K562 (cell line): ENCODE results near the gene MDFIC. TPM values are rescaled to one million over a fixed set of nuclear protein-coding genes. Genes with fewer than 3 reads are reported as not detected.

Source experiments
- ATAC-seq: fragments of 200-7000 bp; cut with Tn5 transposase; 3 replicates; pipeline ENCODE4 v1.9.1; 2020; ENCODE audit warnings: moderate library complexity
- BruUV-seq: library from RNA; stranded (reverse); fragments of 400-500 nt; replicated peaks from 2 replicates; lab custom pipeline; 2021; lab: Mats Ljungman, UMichigan
- CTCF ChIA-PET: fragments of 300-600 bp; formaldehyde crosslinking; extraction: SDS; loops from one replicate; lab custom pipeline; 2021; ENCODE audit warnings: low intra/inter-chr PET ratio; lab: Yijun Ruan, JAX
- POLR2A ChIA-PET: fragments of 300-600, 350-650 bp; sonication (Branson Sonifier 250); formaldehyde crosslinking; extraction: SDS; loops from one replicate; lab custom pipeline; 2021; ENCODE audit warnings: antibody characterized with exemption, inconsistent platforms; lab: Yijun Ruan, JAX
- DNase-seq, 4 experiments: peaks; one replicate each; pipeline versions ENCODE4 v3.0.0 to v3.0.0-alpha.2; 2011 to 2018; ENCODE audit warnings: low spot score in 3 of 4, mixed read lengths in 3 of 4; ENCODE audit errors: extremely low read depth in 1 of 4
- FAIRE-seq: peaks from 2 replicates; lab custom pipeline; 2011; peaks lifted over from hg19 to GRCh38; lab: Jason Lieb, UNC
- H2AFZ ChIP-seq: 2 replicates; pipeline ENCODE4 v1.6.0; 2011; ENCODE audit warnings: low read depth, low read length, control low read depth, inconsistent platforms
- H3K27ac ChIP-seq: fragments of 200-600 bp; 3 replicates; pipeline ENCODE4 v1.8.0; 2011; ENCODE audit warnings: low read depth, mild to moderate bottlenecking, control low read depth, inconsistent platforms, low read length, moderate library complexity, mixed read lengths; ENCODE audit errors: extremely low read depth
- H3K27me3 ChIP-seq, 2 experiments: fragments of 300-600 bp in 1 of 2; 2 replicates in 1 of 2; 3 replicates in 1 of 2; pipeline versions ENCODE4 v1.6.0 to v1.8.0; 2011; ENCODE audit warnings: inconsistent platforms in 2 of 2, low read length in 2 of 2, mild to moderate bottlenecking in 1 of 2, mixed read lengths in 1 of 2, moderate library complexity in 1 of 2; ENCODE audit not compliant: control insufficient read depth in 2 of 2, insufficient read depth in 2 of 2
- H3K36me3 ChIP-seq: fragments of 300-600 bp; 3 replicates; pipeline ENCODE4 v1.8.0; 2011; ENCODE audit warnings: mild to moderate bottlenecking, low read length, inconsistent platforms; ENCODE audit not compliant: control insufficient read depth, insufficient read depth
- H3K4me1 ChIP-seq, 2 experiments: fragments of 200-600 bp in 1 of 2; replicated peaks in 1 of 2; 2 replicates in 1 of 2; 3 replicates in 1 of 2; pipeline versions ENCODE4 v1.5.1 to v1.8.0; 2011; ENCODE audit warnings: inconsistent platforms in 2 of 2, low read length in 2 of 2, mild to moderate bottlenecking in 1 of 2, mixed read lengths in 1 of 2, moderate library complexity in 1 of 2; ENCODE audit not compliant: control insufficient read depth in 2 of 2, insufficient read depth in 2 of 2
- H3K4me2 ChIP-seq: 2 replicates; pipeline ENCODE4 v1.6.1; 2011; ENCODE audit warnings: low read length, control low read depth, inconsistent platforms, mixed read lengths; ENCODE audit not compliant: insufficient read depth
- H3K4me3 ChIP-seq: fragments of 200-600 bp; sonication (generic), shearing (Covaris generic); 2 replicates; pipeline ENCODE4 v1.5.1; 2016; ENCODE audit warnings: control low read depth, inconsistent platforms
- H3K79me2 ChIP-seq: fragments of 200-600 bp; 3 replicates; pipeline ENCODE4 v1.8.0; 2011; ENCODE audit warnings: low read length, inconsistent platforms; ENCODE audit not compliant: control insufficient read depth, insufficient read depth
- H3K9ac ChIP-seq, 2 experiments: 2 replicates each; pipeline versions ENCODE4 v1.6.0 to v1.6.1; 2011; ENCODE audit warnings: low read depth in 2 of 2, low read length in 2 of 2, control low read depth in 1 of 2, inconsistent platforms in 1 of 2, mild to moderate bottlenecking in 1 of 2, mixed read lengths in 1 of 2; ENCODE audit not compliant: insufficient read depth in 1 of 2
- H3K9me1 ChIP-seq: one replicate; pipeline ENCODE4 v1.6.0; 2011; ENCODE audit warnings: inconsistent platforms, mild to moderate bottlenecking, low read length, moderate library complexity; ENCODE audit not compliant: control insufficient read depth, insufficient read depth
- H3K9me3 ChIP-seq: replicated peaks from 2 replicates; pipeline ENCODE4 v1.5.1; 2011; ENCODE audit warnings: low read depth, low read length, inconsistent platforms; ENCODE audit not compliant: control insufficient read depth, insufficient read depth
- H4K20me1 ChIP-seq: replicated peaks from 2 replicates; pipeline ENCODE4 v1.6.1; 2011; ENCODE audit warnings: low read length, inconsistent platforms, mixed read lengths; ENCODE audit not compliant: control insufficient read depth, insufficient read depth
- EGR1 ChIP-seq: fragments of 450-650 bp; conservative IDR thresholded peaks from 2 replicates; pipeline ENCODE4 v1.6.1; 2017; ENCODE audit warnings: mild to moderate bottlenecking
- FOXP1 ChIP-seq: sonication (generic); formaldehyde crosslinking; IDR thresholded peaks from 2 replicates; pipeline ENCODE4 v1.8.0; 2022; ENCODE audit warnings: mild to moderate bottlenecking, missing genetic modification reagents
- HES1 ChIP-seq: fragments of 450-650 bp; IDR thresholded peaks from 2 replicates; pipeline ENCODE4 v1.6.1; 2016; ENCODE audit warnings: low read depth, mild to moderate bottlenecking, moderate library complexity
- ILK ChIP-seq: fragments of 450-650 bp; IDR thresholded peaks from 2 replicates; pipeline ENCODE4 v1.6.1; 2016; ENCODE audit warnings: missing genetic modification characterization, low read depth, mild to moderate bottlenecking, missing compliant biosample characterization, moderate library complexity, borderline replicate concordance
- MYC ChIP-seq, 2 experiments: fragments of 250-450 bp in 1 of 2; sonication (Bioruptor Pico) in 1 of 2; IDR thresholded peaks; 2 replicates each; pipeline versions ENCODE4 v1.5.1 to v1.6.1; 2012 to 2021; ENCODE audit warnings: low read depth in 2 of 2, borderline replicate concordance in 1 of 2, improper control_type of control experiment in 1 of 2, low read length in 1 of 2, mild to moderate bottlenecking in 1 of 2, moderate library complexity in 1 of 2
- POLR2A ChIP-seq: fragments of 450-650 bp; conservative IDR thresholded peaks from 2 replicates; pipeline ENCODE4 v1.6.1; 2016
- SAP30 ChIP-seq: fragments of 200-600 bp; sonication (generic); IDR thresholded peaks from 2 replicates; pipeline ENCODE4 v1.6.1; 2012; ENCODE audit warnings: borderline replicate concordance, low read depth, mild to moderate bottlenecking, moderate library complexity, low read length, control low read depth, inconsistent platforms; ENCODE audit not compliant: insufficient read depth, poor library complexity, severe bottlenecking
- TEAD2 ChIP-seq: fragments of 450-650 bp; IDR thresholded peaks from 2 replicates; pipeline ENCODE4 v1.6.1; 2016; ENCODE audit warnings: missing genetic modification characterization, control low read depth, missing compliant biosample characterization
- ZNF830 ChIP-seq: fragments of 250-450 bp; sonication (Bioruptor Pico); IDR thresholded peaks from 2 replicates; pipeline ENCODE4 v1.5.0; 2021; ENCODE audit warnings: mild to moderate bottlenecking
- WGBS: fragments of 100-300 bp; shearing (Covaris generic); methylation state at CpG from one replicate; pipeline ENCODE4 v1.1.6; 2016; ENCODE audit warnings: low coverage, mixed read lengths; ENCODE audit not compliant: insufficient coverage; ENCODE audit errors: missing lambda C conversion rate; 5-methylcytosine and 5-hydroxymethylcytosine counted together
- in situ Hi-C: fragments of 300-500 bp; cut with MboI; formaldehyde crosslinking; loops from 4 replicates; pipeline ENCODE4 v1.15.0; 2018; ENCODE audit warnings: inconsistent platforms, mixed read lengths
- intact Hi-C: fragments of 100-400 bp; cut with micrococcal nuclease; formaldehyde crosslinking; loops from 2 replicates; pipeline ENCODE4 v1.14.2; 2022
- polyA plus RNA-seq, 8 experiments: library from polyadenylated mRNA; depleted of rRNA in 4 of 8; stranded (reverse) in 5 of 8; unstranded in 3 of 8; fragments of >200 nt; fragmentation: Nextera tagmentation in 2 of 8; fragmentation: Illumina TruSeq in 1 of 8; extraction: Ambion mirVana in 2 of 8; extraction: Trizol in 1 of 8; gene quantifications; 2 replicates each; pipeline versions ENCODE4 v1.2.1 to v1.2.3, GENCODE V29; 2011 to 2014; ENCODE audit warnings: inconsistent platforms in 1 of 8, missing spikeins in 1 of 8
- total RNA-seq, 7 experiments: library from RNA; depleted of rRNA in 6 of 7; stranded (reverse); fragments of >200 nt in 6 of 7; fragmentation: Illumina TruSeq in 2 of 7; extraction: Trizol in 2 of 7; gene quantifications; 2 replicates each; pipeline versions ENCODE4 v1.2.1 to v1.2.3, GENCODE V29; 2011 to 2021; ENCODE audit warnings: low replicate concordance in 1 of 7
- TF ChIP-seq, protein P1 (sequence below): fragments of 250-450 bp; sonication (Bioruptor Pico); IDR thresholded peaks from 2 replicates; pipeline ENCODE4 v1.5.0; 2021; ENCODE audit warnings: mild to moderate bottlenecking, borderline replicate concordance
- TF ChIP-seq, protein P2 (sequence below): sonication (generic); formaldehyde crosslinking; IDR thresholded peaks from 2 replicates; pipeline ENCODE4 v1.9.0; 2022; ENCODE audit warnings: mild to moderate bottlenecking, missing genetic modification reagents
- TF ChIP-seq, protein P3 (sequence below): IDR thresholded peaks from 3 replicates; pipeline ENCODE4 v1.6.1; 2011; ENCODE audit warnings: borderline replicate concordance, mild to moderate bottlenecking, moderate library complexity; ENCODE audit not compliant: insufficient read length; ENCODE audit errors: extremely low read depth

Gene MDFIC
- total and polyA plus RNA-seq, 9 of the 15 experiments (the other 6 are each of a cell fraction or from before 2014, with no cell fraction given) = 0.13 to 0.24 TPM; not detected in 7

DNA sequence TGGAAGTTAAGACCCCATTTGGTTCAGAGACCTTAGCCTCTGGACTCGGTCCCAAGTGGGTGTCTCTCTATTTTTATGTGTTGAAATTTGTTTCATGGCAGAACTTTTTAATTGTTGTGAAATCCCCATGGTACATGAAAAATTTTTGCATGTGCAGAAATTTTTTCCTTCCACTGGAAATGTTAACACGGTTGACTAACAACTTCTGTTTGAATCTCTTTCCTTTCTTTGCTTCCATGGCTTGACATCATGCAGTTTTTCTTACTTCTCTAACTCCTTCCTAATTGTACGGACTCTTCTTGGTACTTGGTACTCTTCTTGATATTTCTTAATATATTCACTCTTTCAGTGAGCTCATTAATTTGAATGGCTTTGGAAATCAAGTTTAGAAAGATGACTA is 18.3 kb downstream of the MDFIC start:
- in situ Hi-C loops = no loop called here
- Histone ChIP-seq H4K20me1 (no peaks in the 10 kb centered on the region), H3K4me1 (no peaks in the 10 kb centered on the region), H3K9ac (no peak overlapping the region), H3K27ac (no peak overlapping the region), H2AFZ (no peak overlapping the region), H3K36me3 (no peaks in the 10 kb centered on the region), H3K79me2 (no peaks in the 10 kb centered on the region), H3K9me1 (no peaks in the 10 kb centered on the region), H3K4me2 (no peak overlapping the region), H3K4me3 (no peak overlapping the region), H3K27me3 (no peaks in the 10 kb centered on the region), H3K9me3 (no peaks in the 10 kb centered on the region; the same call in 1 of the 2 replicates)
- FAIRE-seq = no peak
- BruUV-seq = no TSS peak
- TF ChIP-seq, protein P1, sequence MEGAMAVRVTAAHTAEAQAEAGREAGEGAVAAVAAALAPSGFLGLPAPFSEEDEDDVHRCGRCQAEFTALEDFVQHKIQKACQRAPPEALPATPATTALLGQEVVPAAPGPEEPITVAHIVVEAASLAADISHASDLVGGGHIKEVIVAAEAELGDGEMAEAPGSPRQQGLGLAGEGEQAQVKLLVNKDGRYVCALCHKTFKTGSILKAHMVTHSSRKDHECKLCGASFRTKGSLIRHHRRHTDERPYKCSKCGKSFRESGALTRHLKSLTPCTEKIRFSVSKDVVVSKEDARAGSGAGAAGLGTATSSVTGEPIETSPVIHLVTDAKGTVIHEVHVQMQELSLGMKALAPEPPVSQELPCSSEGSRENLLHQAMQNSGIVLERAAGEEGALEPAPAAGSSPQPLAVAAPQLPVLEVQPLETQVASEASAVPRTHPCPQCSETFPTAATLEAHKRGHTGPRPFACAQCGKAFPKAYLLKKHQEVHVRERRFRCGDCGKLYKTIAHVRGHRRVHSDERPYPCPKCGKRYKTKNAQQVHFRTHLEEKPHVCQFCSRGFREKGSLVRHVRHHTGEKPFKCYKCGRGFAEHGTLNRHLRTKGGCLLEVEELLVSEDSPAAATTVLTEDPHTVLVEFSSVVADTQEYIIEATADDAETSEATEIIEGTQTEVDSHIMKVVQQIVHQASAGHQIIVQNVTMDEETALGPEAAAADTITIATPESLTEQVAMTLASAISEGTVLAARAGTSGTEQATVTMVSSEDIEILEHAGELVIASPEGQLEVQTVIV = no peak
- TF ChIP-seq ILK (tag) = no peak
- TF ChIP-seq TEAD2 (tag) = no peak
- no peak for TF ChIP-seq EGR1
- TF ChIP-seq MYC (IDR thresholded peaks at IDR 0.05; ENCODE audit: low read depth, low read length) = no peak
- no peak for TF ChIP-seq MYC (CRISPR knock-in tag; IDR thresholded peaks at IDR 0.05; ENCODE audit: borderline replicate concordance, low read depth)
- TF ChIP-seq, protein P2, sequence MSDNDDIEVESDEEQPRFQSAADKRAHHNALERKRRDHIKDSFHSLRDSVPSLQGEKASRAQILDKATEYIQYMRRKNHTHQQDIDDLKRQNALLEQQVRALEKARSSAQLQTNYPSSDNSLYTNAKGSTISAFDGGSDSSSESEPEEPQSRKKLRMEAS (CRISPR knock-in tag) = no peak
- TF ChIP-seq POLR2A = no peak
- TF ChIP-seq ZNF830 (CRISPR knock-in tag) = no peak
- TF ChIP-seq SAP30 = no peak
- no peak for TF ChIP-seq HES1
- TF ChIP-seq, protein P3, sequence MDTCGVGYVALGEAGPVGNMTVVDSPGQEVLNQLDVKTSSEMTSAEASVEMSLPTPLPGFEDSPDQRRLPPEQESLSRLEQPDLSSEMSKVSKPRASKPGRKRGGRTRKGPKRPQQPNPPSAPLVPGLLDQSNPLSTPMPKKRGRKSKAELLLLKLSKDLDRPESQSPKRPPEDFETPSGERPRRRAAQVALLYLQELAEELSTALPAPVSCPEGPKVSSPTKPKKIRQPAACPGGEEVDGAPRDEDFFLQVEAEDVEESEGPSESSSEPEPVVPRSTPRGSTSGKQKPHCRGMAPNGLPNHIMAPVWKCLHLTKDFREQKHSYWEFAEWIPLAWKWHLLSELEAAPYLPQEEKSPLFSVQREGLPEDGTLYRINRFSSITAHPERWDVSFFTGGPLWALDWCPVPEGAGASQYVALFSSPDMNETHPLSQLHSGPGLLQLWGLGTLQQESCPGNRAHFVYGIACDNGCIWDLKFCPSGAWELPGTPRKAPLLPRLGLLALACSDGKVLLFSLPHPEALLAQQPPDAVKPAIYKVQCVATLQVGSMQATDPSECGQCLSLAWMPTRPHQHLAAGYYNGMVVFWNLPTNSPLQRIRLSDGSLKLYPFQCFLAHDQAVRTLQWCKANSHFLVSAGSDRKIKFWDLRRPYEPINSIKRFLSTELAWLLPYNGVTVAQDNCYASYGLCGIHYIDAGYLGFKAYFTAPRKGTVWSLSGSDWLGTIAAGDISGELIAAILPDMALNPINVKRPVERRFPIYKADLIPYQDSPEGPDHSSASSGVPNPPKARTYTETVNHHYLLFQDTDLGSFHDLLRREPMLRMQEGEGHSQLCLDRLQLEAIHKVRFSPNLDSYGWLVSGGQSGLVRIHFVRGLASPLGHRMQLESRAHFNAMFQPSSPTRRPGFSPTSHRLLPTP = no peak
- TF ChIP-seq FOXP1 (CRISPR knock-in tag) = no peak
- no peak for DNase-seq
- ChIA-PET CTCF (no interaction called here), POLR2A (no interaction called here)
- 1% methylated on average over 3 of the region's 3 CpGs for WGBS
- ATAC-seq = no peak
- intact Hi-C loops = loop anchor here (10.0 kb wide), 1 partner anchor 915 kb away; no protein-coding TSS in a partner anchor
